ENCODE measurements around the gene UST. TPM values are rescaled to one million over a fixed set of nuclear protein-coding genes. Genes with fewer than 3 reads are reported as not detected.

The UST gene
- total RNA-seq, 4 donors from 2014 or later: 2.3 to 8.4 (median 2.8) TPM

- no peak for TF ChIP-seq POLR2A (IDR thresholded peaks at IDR 0.05)
- in situ Hi-C loops (cut with MboI; ENCODE audit: low sequenced_read_pairs in 4 of 4) (loop anchor here in 1 of 4 donors (10.0 kb wide), 1 partner anchor 200 kb away; the partner anchor contains the start of gene UST), intact Hi-C loops (cut with DNase I; ENCODE audit: low total_unique reads) (no loop called here)
- Histone ChIP-seq H3K4me1 (no peaks in the 10 kb centered on the region), H3K27ac (no peak overlapping the region), H3K27me3 (no peaks in the 10 kb centered on the region), H3K36me3 (no peaks in the 10 kb centered on the region), H3K9me3 (no peaks in the 10 kb centered on the region), H3K4me3 (no peak overlapping the region)
- no peak for DNase-seq
- no peak for ATAC-seq
Observed at GRCh38 chr6:148944608-148945007, 197.8 kb downstream of the UST start.

DNA sequence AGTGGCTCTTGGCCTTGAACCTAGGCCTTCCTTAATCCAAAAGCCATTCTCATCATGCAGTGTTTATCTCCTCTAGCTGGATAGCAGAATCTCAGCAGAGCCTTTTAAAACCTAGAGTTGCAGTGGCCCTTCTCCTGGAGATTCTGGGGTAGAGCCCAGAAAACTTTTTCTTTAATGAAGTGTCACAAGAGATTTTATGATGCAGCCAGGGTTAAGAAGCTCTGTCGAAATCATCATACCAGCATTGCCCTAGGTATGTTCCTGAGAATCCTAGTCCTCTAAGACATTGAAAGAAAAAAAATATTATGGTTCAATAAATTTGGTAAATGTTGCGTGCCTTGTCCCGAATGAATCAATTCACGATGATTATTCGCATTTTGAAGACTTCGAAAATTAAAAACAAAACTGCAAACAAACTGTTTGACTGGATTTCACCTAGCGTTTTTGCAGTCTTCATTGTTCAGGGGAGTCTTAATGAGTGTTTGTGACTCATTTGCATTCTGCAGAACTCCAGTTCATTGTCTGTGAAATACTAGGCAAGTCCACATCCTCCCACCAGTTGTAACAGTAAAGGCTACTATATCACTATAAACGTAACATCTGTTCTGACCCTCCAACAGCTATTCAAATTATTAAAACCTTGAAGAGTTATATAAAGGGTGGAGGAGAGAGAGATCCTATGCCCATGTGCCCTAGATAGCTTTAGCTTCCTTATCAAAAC lies 198.6 kb downstream of the UST start:
- DNase-seq (no peak), ATAC-seq (no peak)
- H3K36me3 ChIP-seq: no peaks in the 10 kb centered on the region
- TF ChIP-seq POLR2A (IDR thresholded peaks at IDR 0.05) (no peak), CTCF (IDR thresholded peaks at IDR 0.05 in 4 of 5, conservative IDR thresholded peaks at IDR 0.05 in 1 of 5) (no peak)
- no peaks in the 10 kb centered on the region for H3K27me3 ChIP-seq
- intact Hi-C loops (cut with DNase I; ENCODE audit: low total_unique reads) (no loop called here), in situ Hi-C loops (cut with MboI; ENCODE audit: low sequenced_read_pairs in 4 of 4) (loop anchor here in 1 of 4 donors (10.0 kb wide), 1 partner anchor 201 kb away; the partner anchor contains the start of gene UST)
- H3K4me1 ChIP-seq: no peaks in the 10 kb centered on the region
- no peaks in the 10 kb centered on the region for H3K9me3 ChIP-seq
- no peak overlapping the region for H3K4me3 ChIP-seq
- H3K27ac ChIP-seq: no peak overlapping the region

GRCh38 chr6:148947621-148948444 lies 201.0 kb downstream of the UST start:
- DNase-seq (peak; percentile 36 to 66), ATAC-seq (peak; percentile 83)
- Histone ChIP-seq H3K27me3 (no peaks in the 10 kb centered on the region), H3K4me3 (no peak overlapping the region), H3K27ac (no peak overlapping the region), H3K9me3 (no peaks in the 10 kb centered on the region), H3K36me3 (no peaks in the 10 kb centered on the region), H3K4me1 (no peaks in the 10 kb centered on the region)
- in situ Hi-C loops (cut with MboI; ENCODE audit: low sequenced_read_pairs in 4 of 4) (loop anchor here in 1 of 4 donors (10.0 kb wide), 1 partner anchor 203 kb away; the partner anchor contains the start of gene UST), intact Hi-C loops (cut with DNase I; ENCODE audit: low total_unique reads) (loop anchor here (1.0 kb wide), 2 partner anchors 202 to 370 kb away; no protein-coding TSS in a partner anchor)
- TF ChIP-seq POLR2A (IDR thresholded peaks at IDR 0.05) (no peak), CTCF (IDR thresholded peaks at IDR 0.05 in 4 of 5, conservative IDR thresholded peaks at IDR 0.05 in 1 of 5) (peak; percentile 57 to 88 (median 79))

- Histone ChIP-seq H3K27me3 (no peaks in the 10 kb centered on the region), H3K36me3 (no peaks in the 10 kb centered on the region), H3K4me1 (no peaks in the 10 kb centered on the region), H3K27ac (no peak overlapping the region), H3K9me3 (no peaks in the 10 kb centered on the region), H3K4me3 (no peak overlapping the region)
- in situ Hi-C loops (cut with MboI; ENCODE audit: low sequenced_read_pairs in 4 of 4): loop anchor here (5.0 to 10.0 kb wide), 2 partner anchors 367 to 374 kb away; no protein-coding TSS in a partner anchor
- no peak for ATAC-seq
- DNase-seq: no peak
- intact Hi-C loops (cut with DNase I; ENCODE audit: low total_unique reads): no loop called here
- no peak for TF ChIP-seq POLR2A (IDR thresholded peaks at IDR 0.05)
- no peak for TF ChIP-seq CTCF (IDR thresholded peaks at IDR 0.05 in 4 of 5, conservative IDR thresholded peaks at IDR 0.05 in 1 of 5)
Observed at GRCh38 chr6:148951662-148952061, 204.8 kb downstream of the UST start.

Data from gastrocnemius medialis (tissue), 4 donors.